Cardiac fibroblast (primary cell): ENCODE data around the gene SLC40A1.

Experiments
- DNase-seq, 2 donors: peaks; one replicate each; pipeline versions ENCODE4 v3.0.0 to v3.0.0-alpha.2; 2010; ENCODE audit warnings: low read depth in 2 of 2
- H3K4me3 ChIP-seq, 2 donors: replicated peaks in 1 of 2; 1 replicate in 1 of 2; 2 replicates in 1 of 2; pipeline ENCODE4 v1.5.1; 2011; ENCODE audit warnings: low read depth in 2 of 2, low read length in 2 of 2, mild to moderate bottlenecking in 2 of 2, moderate library complexity in 1 of 2
- CTCF ChIP-seq: IDR thresholded peaks from one replicate; pipeline ENCODE4 v1.5.1; 2011; ENCODE audit warnings: low read depth, mild to moderate bottlenecking, low read length, inconsistent platforms

The SLC40A1 gene

GRCh38 chr2:189558516-189559272 is 21.9 kb downstream of the SLC40A1 start:
- no peak for TF ChIP-seq CTCF
- no peak overlapping the region for H3K4me3 ChIP-seq
- no peak for DNase-seq

GRCh38 chr2:189557373-189557772 is 23.2 kb downstream of the SLC40A1 start:
- no peak overlapping the region for H3K4me3 ChIP-seq
- DNase-seq = no peak
- no peak for TF ChIP-seq CTCF

GRCh38 chr2:189556526-189556925 is 24.1 kb downstream of the SLC40A1 start:
- no peak for TF ChIP-seq CTCF
- no peak overlapping the region for H3K4me3 ChIP-seq
- no peak for DNase-seq

- no peak for DNase-seq
- H3K4me3 ChIP-seq = no peak overlapping the region
- TF ChIP-seq CTCF = no peak
Measured at GRCh38 chr2:189555232-189555631, 25.4 kb downstream of the SLC40A1 start.

- TF ChIP-seq CTCF = no peak
- no peak overlapping the region for H3K4me3 ChIP-seq
- DNase-seq = no peak
Measured at GRCh38 chr2:189553504-189554088, 27.0 kb downstream of the SLC40A1 start.

- DNase-seq = peak in 1 of 2 donors; percentile 71
- H3K4me3 ChIP-seq = no peak overlapping the region
- no peak for TF ChIP-seq CTCF
Measured at GRCh38 chr2:189552991-189553404, 27.6 kb downstream of the SLC40A1 start.
